Endothelial cell of umbilical vein (primary cell): ENCODE data around the gene ARHGAP15.

Source experiments
- CTCF ChIP-seq, 2 donors: IDR thresholded peaks; 1 replicate in 1 of 2; 2 replicates in 1 of 2; pipeline ENCODE4 v1.5.1; 2011; ENCODE audit warnings: low read length in 2 of 2, mild to moderate bottlenecking in 2 of 2, moderate library complexity in 2 of 2, control low read depth in 1 of 2, inconsistent platforms in 1 of 2, low read depth in 1 of 2; ENCODE audit not compliant: insufficient read depth in 1 of 2; ENCODE audit errors: extremely low read depth in 1 of 2
- EZH2 ChIP-seq: IDR thresholded peaks from 2 replicates; pipeline ENCODE4 v1.6.1; 2012; ENCODE audit warnings: borderline replicate concordance, low read depth, mild to moderate bottlenecking, moderate library complexity, low read length, inconsistent platforms; ENCODE audit not compliant: severe bottlenecking
- JUN ChIP-seq: IDR thresholded peaks from 2 replicates; pipeline ENCODE4 v1.6.1; 2011; ENCODE audit warnings: borderline replicate concordance, low read depth; ENCODE audit not compliant: insufficient read length, insufficient read depth
- MAX ChIP-seq: IDR thresholded peaks from 2 replicates; pipeline ENCODE4 v1.6.1; 2011; ENCODE audit not compliant: insufficient read depth, insufficient read length

GRCh38 chr2:143705108-143705707 is 576.0 kb downstream of the ARHGAP15 start:
- TF ChIP-seq EZH2: no peak
- TF ChIP-seq MAX: no peak
- TF ChIP-seq JUN: no peak
- no peak for TF ChIP-seq CTCF (IDR thresholded peaks at IDR 0.05; ENCODE audit: extremely low read depth in 1 of 2, insufficient read depth in 1 of 2, low read depth in 1 of 2, low read length in 2 of 2)
